Common myeloid progenitor, CD34-positive (primary cell): ENCODE data around the gene TLR5.

Experiments used
- CTCF ChIA-PET: fragments of 350-600 bp; sonication (Branson Sonifier 250); formaldehyde crosslinking; loops from one replicate; lab custom pipeline; 2021; ENCODE audit warnings: antibody characterized with exemption; lab: Charles Lee
- POLR2A ChIA-PET: fragments of 350-600 bp; sonication (Branson Sonifier 250); formaldehyde crosslinking; loops from one replicate; lab custom pipeline; 2021; ENCODE audit warnings: antibody characterized with exemption; lab: Charles Lee
- DNase-seq, 3 donors: peaks; one replicate each; pipeline versions ENCODE4 v3.0.0 to v3.0.0-alpha.2; 2013
- H3K27ac ChIP-seq, 2 experiments: 1 replicate in 1 of 2; 2 replicates in 1 of 2; pipeline ENCODE4 v1.7.0; 2013; ENCODE audit warnings: inconsistent platforms in 2 of 2, low read length in 2 of 2, mild to moderate bottlenecking in 2 of 2, low read depth in 1 of 2, moderate library complexity in 1 of 2; ENCODE audit not compliant: severe bottlenecking in 2 of 2, insufficient read depth in 1 of 2, poor library complexity in 1 of 2
- H3K27me3 ChIP-seq, 5 experiments: replicated peaks in 2 of 5; 1 replicate in 3 of 5; 2 replicates in 2 of 5; pipeline versions ENCODE4 v1.6.1 to v1.7.0; 2013; ENCODE audit warnings: low read length in 4 of 5, mild to moderate bottlenecking in 2 of 5, moderate library complexity in 2 of 5, inconsistent platforms in 1 of 5; ENCODE audit not compliant: insufficient read depth in 5 of 5, control insufficient read depth in 4 of 5
- H3K36me3 ChIP-seq, 4 experiments: 1 replicate in 2 of 4; 2 replicates in 2 of 4; pipeline versions ENCODE4 v1.6.1 to v1.7.0; 2013; ENCODE audit warnings: low read length in 3 of 4, control low read depth in 1 of 4, mild to moderate bottlenecking in 1 of 4; ENCODE audit not compliant: control insufficient read depth in 4 of 4, insufficient read depth in 4 of 4
- H3K4me1 ChIP-seq, 4 experiments: 1 replicate in 3 of 4; 2 replicates in 1 of 4; pipeline versions ENCODE4 v1.6.1 to v1.7.1; 2013; ENCODE audit warnings: low read length in 3 of 4, mild to moderate bottlenecking in 3 of 4, control low read depth in 1 of 4, inconsistent platforms in 1 of 4, moderate library complexity in 1 of 4; ENCODE audit not compliant: control insufficient read depth in 4 of 4, insufficient read depth in 4 of 4; ENCODE audit errors: control extremely low read depth in 1 of 4
- H3K4me3 ChIP-seq, 7 experiments: 1 replicate in 4 of 7; 2 replicates in 3 of 7; pipeline versions ENCODE4 v1.5.1 to v1.7.0; 2013; ENCODE audit warnings: mild to moderate bottlenecking in 7 of 7, low read length in 6 of 7, moderate library complexity in 6 of 7, inconsistent platforms in 2 of 7, low read depth in 2 of 7, control low read depth in 1 of 7; ENCODE audit not compliant: insufficient read depth in 4 of 7, control insufficient read depth in 1 of 7; ENCODE audit errors: extremely low read depth in 1 of 7
- H3K9me3 ChIP-seq, 5 experiments: 1 replicate in 4 of 5; 2 replicates in 1 of 5; pipeline versions ENCODE4 v1.6.1 to v1.7.1; 2013; ENCODE audit warnings: low read length in 4 of 5, mild to moderate bottlenecking in 2 of 5, inconsistent platforms in 1 of 5, low read depth in 1 of 5, moderate library complexity in 1 of 5; ENCODE audit not compliant: control insufficient read depth in 4 of 5, insufficient read depth in 2 of 5; ENCODE audit errors: control extremely low read depth in 1 of 5
- WGBS: methylation state at CpG from one replicate; pipeline ENCODE4 v1.1.5; 2013; ENCODE audit not compliant: insufficient coverage; 5-methylcytosine and 5-hydroxymethylcytosine counted together

The TLR5 gene

GRCh38 chr1:223087291-223088255 is 55.5 kb downstream of the TLR5 start:
- Histone ChIP-seq H3K27me3 (no peaks in the 10 kb centered on the region), H3K4me1 (no peaks in the 10 kb centered on the region), H3K27ac (no peak overlapping the region), H3K4me3 (no peak overlapping the region), H3K36me3 (no peaks in the 10 kb centered on the region), H3K9me3 (no peaks in the 10 kb centered on the region)
- CTCF ChIA-PET: interaction anchor here (0.6 to 6.8 kb wide), 11 partner anchors 8 to 596 kb away, joined by 3 to 63 read pairs (median 4); no protein-coding TSS in a partner anchor
- no peak for DNase-seq
- 100% methylated on average over 5 of the region's 10 CpGs for WGBS
- POLR2A ChIA-PET: no interaction called here

GRCh38 chr1:223084464-223084866 is 58.6 kb downstream of the TLR5 start:
- H3K4me3 ChIP-seq: no peak overlapping the region
- no peak overlapping the region for H3K27ac ChIP-seq
- ChIA-PET CTCF (interaction anchor here (1.3 to 6.8 kb wide), 3 partner anchors 41 to 295 kb away, joined by 3 to 63 read pairs (median 5); no protein-coding TSS in a partner anchor), POLR2A (no interaction called here)
- H3K9me3 ChIP-seq: no peaks in the 10 kb centered on the region
- H3K4me1 ChIP-seq: peaks cover 0 to 3% (median 1%) of the 10 kb centered on the region in 4 experiments
- H3K36me3 ChIP-seq: no peaks in the 10 kb centered on the region
- H3K27me3 ChIP-seq: no peaks in the 10 kb centered on the region
- no peak for DNase-seq
- 100% methylated on average over 7 of the region's 8 CpGs for WGBS

DNA sequence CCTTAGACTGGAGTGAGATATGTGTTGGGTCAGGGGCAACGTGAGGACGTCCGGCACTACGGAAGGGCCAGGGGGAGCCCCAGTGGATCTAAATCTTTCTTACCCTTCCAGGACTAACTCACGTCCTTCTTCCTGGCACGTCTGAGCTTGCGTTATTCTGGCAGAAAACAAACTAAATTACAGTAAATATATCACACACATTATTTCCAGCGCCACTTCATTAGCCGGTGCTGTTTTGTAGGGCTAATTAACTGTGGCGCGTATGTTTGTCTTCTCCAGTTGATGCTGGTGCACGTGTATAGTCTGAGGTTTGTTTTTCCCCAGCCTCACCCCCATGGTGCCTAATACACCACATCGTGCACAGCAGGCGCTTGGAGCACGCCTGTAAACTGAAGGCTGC is 59.2 kb downstream of the TLR5 start:
- H3K27ac ChIP-seq: no peak overlapping the region
- 98% methylated on average over 10 of the region's 15 CpGs for WGBS
- no peaks in the 10 kb centered on the region for H3K9me3 ChIP-seq
- ChIA-PET POLR2A (no interaction called here), CTCF (interaction anchor here (0.7 to 2.6 kb wide), 2 partner anchors 290 to 292 kb away, joined by 3 to 9 read pairs; no protein-coding TSS in a partner anchor)
- H3K4me1 ChIP-seq: peaks cover 0 to 3% (median 1%) of the 10 kb centered on the region in 4 experiments
- H3K36me3 ChIP-seq: no peaks in the 10 kb centered on the region
- H3K27me3 ChIP-seq: no peaks in the 10 kb centered on the region
- DNase-seq: no peak
- H3K4me3 ChIP-seq: no peak overlapping the region

DNA sequence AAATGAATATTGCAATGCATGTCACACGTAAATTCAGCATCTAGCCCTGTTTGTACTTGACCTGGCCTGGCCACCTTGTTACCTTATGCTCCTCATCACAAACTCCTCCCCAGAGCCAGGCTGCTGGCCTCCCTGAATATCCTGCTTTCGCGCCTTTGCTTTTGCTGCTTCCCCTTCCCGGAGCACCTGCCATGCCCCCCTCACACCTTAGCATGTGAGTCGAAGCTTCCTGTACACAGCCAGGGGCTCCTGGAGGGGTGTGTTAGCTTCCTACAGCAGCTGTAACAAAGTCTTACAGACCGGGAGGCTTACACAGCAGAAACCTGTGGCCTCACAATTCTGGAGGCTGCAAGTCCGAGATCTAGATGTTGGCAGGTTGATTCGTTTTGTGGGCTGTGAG is 60.1 kb downstream of the TLR5 start:
- no peaks in the 10 kb centered on the region for H3K27me3 ChIP-seq
- no peak for DNase-seq
- no peaks in the 10 kb centered on the region for H3K9me3 ChIP-seq
- H3K27ac ChIP-seq: no peak overlapping the region
- no peak overlapping the region for H3K4me3 ChIP-seq
- WGBS: 77% methylated on average over 8 of the region's 8 CpGs
- H3K36me3 ChIP-seq: no peaks in the 10 kb centered on the region
- H3K4me1 ChIP-seq: peaks cover 0 to 3% (median 1%) of the 10 kb centered on the region in 4 experiments
- CTCF ChIA-PET: interaction anchor here (1.1 to 3.8 kb wide), 9 partner anchors 14 to 347 kb away, joined by 3 to 17 read pairs (median 10); partner anchors contain the start of gene FAM177B
- POLR2A ChIA-PET: no interaction called here

- no peaks in the 10 kb centered on the region for H3K9me3 ChIP-seq
- no peak overlapping the region for H3K27ac ChIP-seq
- peak; percentile 94 to 96 (median 95) for DNase-seq
- ChIA-PET POLR2A (no interaction called here), CTCF (interaction anchor here (0.6 to 3.8 kb wide), 13 partner anchors 8 to 342 kb away, joined by 3 to 17 read pairs (median 5); no protein-coding TSS in a partner anchor)
- peaks cover 0 to 3% (median 1%) of the 10 kb centered on the region in 4 experiments for H3K4me1 ChIP-seq
- H3K27me3 ChIP-seq: no peaks in the 10 kb centered on the region
- peak overlapping the region in 6 of 7 experiments; percentile 47 to 76 (median 65) for H3K4me3 ChIP-seq
- 5% methylated on average over 26 of the region's 33 CpGs for WGBS
- H3K36me3 ChIP-seq: no peaks in the 10 kb centered on the region
Measured at GRCh38 chr1:223081181-223081994, 61.7 kb downstream of the TLR5 start.

GRCh38 chr1:223079498-223079897 is 63.5 kb downstream of the TLR5 start:
- Histone ChIP-seq H3K9me3 (no peaks in the 10 kb centered on the region), H3K4me3 (no peak overlapping the region), H3K27ac (no peak overlapping the region), H3K27me3 (peaks cover 0 to 2% (median 0%) of the 10 kb centered on the region in 5 experiments), H3K4me1 (peaks cover 0 to 3% (median 1%) of the 10 kb centered on the region in 4 experiments), H3K36me3 (no peaks in the 10 kb centered on the region)
- ChIA-PET CTCF (interaction anchor here (2.1 to 3.8 kb wide), 3 partner anchors 10 to 341 kb away, joined by 12 to 17 read pairs (median 14); no protein-coding TSS in a partner anchor), POLR2A (no interaction called here)
- DNase-seq: no peak
- WGBS: 90% methylated on average over 4 of the region's 7 CpGs
